BE2C (cell line): ENCODE measurements around the gene CCNI2.

Source experiments
- DNase-seq: peaks from one replicate; pipeline ENCODE4 v3.0.0-alpha.2; 2020
- H3K27me3 ChIP-seq: fragments of 250-450 bp; sonication (Bioruptor Pico); 2 replicates; pipeline ENCODE4 v1.5.1; 2020; ENCODE audit warnings: mild to moderate bottlenecking
- H3K36me3 ChIP-seq: fragments of 250-450 bp; sonication (Bioruptor Pico); 2 replicates; pipeline ENCODE4 v1.5.1; 2020; ENCODE audit warnings: mild to moderate bottlenecking
- H3K4me1 ChIP-seq: fragments of 250-450 bp; sonication (Bioruptor Pico); 2 replicates; pipeline ENCODE4 v1.5.1; 2020
- H3K4me3 ChIP-seq: 2 replicates; pipeline ENCODE4 v1.5.1; 2011; ENCODE audit warnings: low read depth, low read length
- H3K9me3 ChIP-seq: fragments of 250-450 bp; sonication (Bioruptor Pico); 2 replicates; pipeline ENCODE4 v1.5.1; 2020
- TF ChIP-seq, protein P1 (sequence below): IDR thresholded peaks from 2 replicates; pipeline ENCODE4 v1.5.1; 2012; ENCODE audit warnings: mild to moderate bottlenecking, low read depth, low read length

The CCNI2 gene

DNA sequence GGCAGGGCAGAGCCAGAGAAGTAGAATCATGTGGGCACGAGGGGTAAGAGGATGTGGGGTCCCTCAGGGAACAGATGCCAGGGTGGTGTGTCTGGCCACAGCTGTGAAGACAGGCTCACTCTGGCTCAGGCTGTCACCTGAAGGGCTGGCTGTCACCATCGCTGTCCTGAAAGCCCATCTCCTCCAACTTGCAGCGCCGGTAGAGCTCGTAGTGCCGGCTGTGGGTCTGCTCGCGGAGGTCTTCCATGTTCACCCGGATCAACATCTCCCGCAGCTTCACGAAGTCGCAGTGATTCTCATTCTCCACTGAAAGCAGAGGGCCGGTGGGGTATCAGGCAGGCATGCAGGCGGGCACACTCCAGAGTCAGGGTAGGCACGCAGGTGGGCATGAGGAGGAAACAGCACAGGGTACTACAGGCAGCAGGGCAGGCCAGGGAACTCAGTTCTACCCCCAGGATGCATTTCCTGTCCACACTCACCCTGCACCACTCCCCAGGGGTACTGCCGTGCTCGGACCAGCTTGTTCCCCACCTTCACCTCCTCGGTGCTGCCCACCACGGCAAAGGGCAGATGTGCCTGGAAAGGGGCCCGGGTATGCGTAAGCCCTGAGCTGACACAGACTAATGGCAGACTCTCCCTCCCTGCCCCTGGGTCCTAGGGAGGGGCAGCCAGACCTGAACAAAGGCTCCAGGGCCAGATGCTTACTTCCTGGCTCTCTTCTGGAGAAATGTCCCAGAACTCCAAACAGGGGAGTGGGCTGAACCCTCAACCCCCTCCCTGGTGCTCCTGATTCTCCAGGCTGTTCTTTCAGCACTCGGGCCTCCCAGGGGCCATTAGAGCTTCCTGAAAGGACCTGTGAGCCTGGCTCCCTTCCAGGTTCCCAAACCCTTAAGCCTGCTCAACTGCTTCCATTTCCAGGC lies 14.4 kb downstream of the CCNI2 start:
- H3K27me3 ChIP-seq: no peaks in the 10 kb centered on the region
- no peaks in the 10 kb centered on the region for H3K4me1 ChIP-seq
- H3K9me3 ChIP-seq: no peaks in the 10 kb centered on the region
- TF ChIP-seq, protein P1, sequence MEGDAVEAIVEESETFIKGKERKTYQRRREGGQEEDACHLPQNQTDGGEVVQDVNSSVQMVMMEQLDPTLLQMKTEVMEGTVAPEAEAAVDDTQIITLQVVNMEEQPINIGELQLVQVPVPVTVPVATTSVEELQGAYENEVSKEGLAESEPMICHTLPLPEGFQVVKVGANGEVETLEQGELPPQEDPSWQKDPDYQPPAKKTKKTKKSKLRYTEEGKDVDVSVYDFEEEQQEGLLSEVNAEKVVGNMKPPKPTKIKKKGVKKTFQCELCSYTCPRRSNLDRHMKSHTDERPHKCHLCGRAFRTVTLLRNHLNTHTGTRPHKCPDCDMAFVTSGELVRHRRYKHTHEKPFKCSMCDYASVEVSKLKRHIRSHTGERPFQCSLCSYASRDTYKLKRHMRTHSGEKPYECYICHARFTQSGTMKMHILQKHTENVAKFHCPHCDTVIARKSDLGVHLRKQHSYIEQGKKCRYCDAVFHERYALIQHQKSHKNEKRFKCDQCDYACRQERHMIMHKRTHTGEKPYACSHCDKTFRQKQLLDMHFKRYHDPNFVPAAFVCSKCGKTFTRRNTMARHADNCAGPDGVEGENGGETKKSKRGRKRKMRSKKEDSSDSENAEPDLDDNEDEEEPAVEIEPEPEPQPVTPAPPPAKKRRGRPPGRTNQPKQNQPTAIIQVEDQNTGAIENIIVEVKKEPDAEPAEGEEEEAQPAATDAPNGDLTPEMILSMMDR: no peak
- no peak for DNase-seq
- peaks cover 25% of the 10 kb centered on the region for H3K36me3 ChIP-seq
- H3K4me3 ChIP-seq: no peak overlapping the region

DNA sequence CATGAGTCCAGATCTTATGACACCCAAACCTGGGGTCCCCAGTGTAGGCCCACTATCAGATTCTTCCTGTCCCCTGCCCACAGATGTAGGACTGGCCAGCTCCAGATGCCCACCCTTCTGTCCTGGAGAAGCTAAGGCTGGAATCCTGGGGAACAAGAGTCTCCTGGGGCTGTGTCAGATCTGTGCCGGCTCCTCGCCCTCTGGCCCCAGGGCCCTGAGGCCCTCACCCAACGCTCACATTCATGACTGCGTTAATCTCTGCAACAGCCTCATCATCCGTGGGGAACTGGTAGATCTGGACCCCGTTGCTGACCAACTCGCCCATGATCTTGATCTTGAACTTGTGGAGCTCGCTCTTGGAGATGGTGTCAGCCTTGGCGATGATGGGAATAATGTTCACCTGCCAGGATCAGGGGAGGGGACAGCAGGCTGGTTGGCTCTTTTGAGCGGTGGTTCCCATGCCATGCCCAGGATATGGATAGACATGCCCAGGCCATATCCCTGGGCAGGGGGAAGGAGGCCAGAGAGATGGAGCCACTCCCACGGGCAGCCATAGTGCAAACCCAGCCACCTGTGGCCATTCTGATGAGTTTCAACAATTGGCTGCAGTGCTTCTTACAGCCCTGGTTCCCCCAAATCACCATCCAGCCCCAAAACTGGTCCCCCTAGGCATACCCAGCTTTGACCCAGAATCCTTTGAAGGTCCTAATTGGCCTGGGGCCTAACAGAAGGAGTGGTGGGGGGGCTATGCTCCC lies 15.2 kb downstream of the CCNI2 start:
- H3K27me3 ChIP-seq: no peaks in the 10 kb centered on the region
- H3K36me3 ChIP-seq: peaks cover 25% of the 10 kb centered on the region
- H3K4me3 ChIP-seq: no peak overlapping the region
- TF ChIP-seq, protein P1: no peak
- DNase-seq: no peak
- H3K4me1 ChIP-seq: no peaks in the 10 kb centered on the region; the same call in 1 of the 2 replicates
- no peaks in the 10 kb centered on the region for H3K9me3 ChIP-seq

DNA sequence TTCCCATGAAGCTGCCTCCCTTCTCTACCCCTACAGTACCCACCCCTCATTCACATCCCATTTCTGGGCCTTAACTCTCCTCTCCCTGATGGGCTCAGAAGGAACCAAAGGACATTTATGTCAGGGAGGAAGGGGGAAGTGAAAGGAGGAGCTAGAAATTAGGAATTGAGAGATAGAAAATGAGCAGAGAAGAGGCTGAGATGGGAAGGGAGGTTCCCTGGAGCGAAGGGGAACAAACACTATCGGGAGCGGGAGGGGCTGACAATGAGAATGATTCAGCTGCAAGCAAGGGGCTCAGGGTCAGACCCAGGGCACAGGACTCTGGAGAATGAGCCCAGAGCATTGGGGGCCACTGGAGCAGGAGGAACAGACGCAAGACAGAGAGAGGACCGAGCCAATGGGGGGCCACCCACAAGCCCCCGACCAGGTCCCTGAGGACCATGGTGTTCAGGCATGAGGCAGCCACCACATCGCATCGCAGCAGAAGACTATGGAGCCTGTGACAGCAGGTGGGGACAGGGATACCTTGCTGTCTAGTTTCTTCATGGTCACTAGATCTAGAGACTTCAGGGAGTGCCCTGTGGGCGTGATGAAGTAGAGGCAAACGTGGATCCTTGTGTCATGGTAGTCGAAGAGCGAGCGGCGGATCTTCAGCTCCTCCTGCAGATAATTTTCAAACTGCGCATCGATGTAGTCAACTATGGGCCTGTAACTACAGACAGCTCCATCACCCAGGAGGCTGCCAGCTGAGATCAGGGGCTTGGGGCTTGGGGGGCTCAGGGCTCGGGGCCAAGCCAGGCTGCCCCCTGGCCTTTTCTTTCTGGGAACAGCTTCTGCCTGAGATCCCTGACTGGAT lies 16.2 kb downstream of the CCNI2 start:
- Histone ChIP-seq H3K27me3 (no peaks in the 10 kb centered on the region), H3K9me3 (no peaks in the 10 kb centered on the region), H3K4me1 (no peaks in the 10 kb centered on the region; the same call in 1 of the 2 replicates), H3K4me3 (no peak overlapping the region), H3K36me3 (peaks cover 23% of the 10 kb centered on the region)
- no peak for DNase-seq
- TF ChIP-seq, protein P1: no peak

DNA sequence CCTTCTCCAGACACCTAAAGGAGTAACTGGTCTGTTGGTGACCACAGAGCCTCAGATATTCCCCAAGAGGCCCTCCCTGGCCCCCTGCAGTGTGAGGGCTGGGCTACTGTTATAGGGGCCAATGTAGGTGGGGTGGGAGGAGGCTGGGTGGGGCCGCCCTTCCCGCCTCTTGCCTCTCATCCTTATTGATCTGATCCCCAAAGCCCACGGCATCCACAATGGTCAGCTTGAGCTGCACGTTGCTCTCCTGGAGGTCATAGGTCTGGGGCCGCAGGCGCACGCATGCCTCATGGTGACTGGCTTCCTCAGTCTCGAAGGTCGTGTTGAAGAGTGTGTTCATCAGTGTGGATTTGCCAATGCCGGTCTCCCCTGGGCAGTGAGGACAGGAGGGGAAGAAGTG lies 16.8 kb downstream of the CCNI2 start:
- H3K27me3 ChIP-seq: no peaks in the 10 kb centered on the region
- no peak overlapping the region for H3K4me3 ChIP-seq
- TF ChIP-seq, protein P1: no peak
- H3K9me3 ChIP-seq: no peaks in the 10 kb centered on the region
- H3K36me3 ChIP-seq: peaks cover 22% of the 10 kb centered on the region
- no peak for DNase-seq
- H3K4me1 ChIP-seq: no peaks in the 10 kb centered on the region; the same call in 1 of the 2 replicates

DNA sequence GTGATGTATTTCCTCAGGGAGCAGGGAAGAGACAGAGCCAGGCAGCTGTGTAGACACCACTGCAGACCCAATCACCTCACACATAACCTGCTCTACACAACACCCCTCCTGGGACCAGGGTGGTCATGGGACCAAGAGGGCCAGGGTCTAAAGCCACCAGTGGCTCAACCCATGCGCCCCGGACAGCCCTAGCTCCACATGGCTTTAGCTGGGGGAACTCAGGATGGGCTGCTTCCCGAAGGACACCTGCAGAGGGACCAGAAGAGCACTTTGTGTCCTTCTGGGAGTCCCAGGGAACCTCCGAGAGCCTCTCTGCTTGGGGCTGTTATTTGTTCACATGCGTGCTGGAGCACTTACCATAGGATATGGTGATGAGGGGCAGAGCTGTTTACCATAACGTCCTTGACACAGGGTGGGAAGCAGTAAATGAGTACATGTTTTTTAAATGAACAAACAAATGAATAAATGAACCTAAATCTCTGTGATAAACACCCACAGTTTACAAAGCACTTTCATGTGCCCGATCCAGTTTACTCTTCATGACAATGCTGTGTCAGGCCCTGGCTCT lies 17.5 kb downstream of the CCNI2 start:
- no peaks in the 10 kb centered on the region for H3K9me3 ChIP-seq
- no peak overlapping the region for H3K4me3 ChIP-seq
- no peaks in the 10 kb centered on the region for H3K27me3 ChIP-seq
- TF ChIP-seq, protein P1: no peak
- H3K36me3 ChIP-seq: peaks cover 22% of the 10 kb centered on the region
- DNase-seq: no peak
- H3K4me1 ChIP-seq: no peaks in the 10 kb centered on the region; the same call in 1 of the 2 replicates
